ENCODE data around the gene NOXA1. TPM values are rescaled to one million over a fixed set of nuclear protein-coding genes. Genes with fewer than 3 reads are reported as not detected.
"Not testable (repeated sequence)": the region's sequence is repeated elsewhere in the genome, so short reads cannot be mapped to it uniquely, and the experiment has no call there.

NOXA1 gene
- total RNA-seq, 6 donors from 2014 or later: 3.3 to 34.6 (median 11.7) TPM

DNA sequence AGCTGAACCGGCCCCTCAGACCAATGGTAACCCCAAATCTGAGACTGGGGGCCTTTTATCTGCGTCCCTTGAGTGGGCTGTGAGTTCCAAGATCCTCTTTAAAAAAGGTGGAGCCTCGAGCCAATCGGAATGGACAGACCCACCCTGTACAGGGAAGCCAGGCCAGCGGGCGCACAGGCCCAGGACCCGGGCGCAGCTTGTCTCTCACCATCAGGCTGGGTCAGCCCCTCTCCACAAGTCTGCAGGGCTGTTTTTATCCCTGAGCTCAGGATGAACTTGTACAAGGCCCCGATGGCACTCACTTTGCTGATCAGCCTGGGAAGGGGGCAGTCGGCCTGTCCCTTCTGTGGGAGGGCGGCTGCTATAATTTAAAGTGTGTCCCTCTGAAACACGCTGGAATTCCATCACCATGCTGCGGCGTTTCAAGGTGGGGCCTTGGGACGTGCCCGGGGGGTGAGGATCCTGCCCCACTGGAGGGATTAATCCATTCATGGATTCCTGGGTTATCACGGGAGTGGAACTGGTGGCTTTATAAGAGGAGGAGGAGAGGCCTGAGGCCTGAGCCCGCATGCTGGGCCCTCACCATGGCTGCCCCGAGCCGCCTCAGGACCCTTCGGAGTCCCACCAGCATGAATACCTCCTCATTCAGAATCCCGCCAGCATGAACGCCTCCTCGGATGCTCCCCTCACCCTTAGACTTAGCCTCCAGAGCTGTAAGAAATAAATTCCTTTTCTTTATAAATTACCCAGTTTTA is 14.4 kb upstream of the NOXA1 start:
- H3K9me3 ChIP-seq: no peaks in the 10 kb centered on the region
- WGBS, 2 donors: 94 to 95% methylated on average over 22 to 24 of the region's 24 CpGs
- ATAC-seq (ENCODE audit: low FRiP score in 2 of 2): no peak
- peaks cover 0 to 4% (median 1%) of the 10 kb centered on the region in 4 donors for H3K27me3 ChIP-seq
- H3K36me3 ChIP-seq: no peaks in the 10 kb centered on the region
- H3K4me1 ChIP-seq: peaks cover 34 to 50% (median 41%) of the 10 kb centered on the region in 4 donors
- peak in 1 of 2 donors; percentile 59 for DNase-seq
- no peak overlapping the region for H3K4me3 ChIP-seq
- peak overlapping the region in 1 of 4 donors; percentile 42 for H3K27ac ChIP-seq
- TF ChIP-seq POLR2AphosphoS5 (IDR thresholded peaks at IDR 0.05): no peak

DNA sequence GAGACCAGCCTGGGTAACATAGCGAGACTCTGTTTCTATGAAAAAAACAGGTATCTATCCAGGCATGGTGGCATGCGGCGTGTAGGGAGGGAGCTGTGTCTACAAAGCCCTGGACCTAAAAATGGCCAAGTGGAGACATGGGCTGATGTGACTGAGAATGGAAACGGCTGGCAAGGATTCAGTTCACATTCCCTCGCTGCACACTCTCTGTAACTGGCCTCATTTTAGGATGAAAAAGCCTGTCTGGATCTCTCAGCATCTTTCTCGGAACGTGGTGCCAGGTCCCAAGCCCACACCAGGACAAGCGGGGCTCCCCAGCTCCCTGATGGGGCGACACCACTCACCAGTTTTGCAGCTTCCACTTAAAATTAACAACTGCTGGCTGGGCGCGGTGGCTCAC is 13.7 kb upstream of the NOXA1 start:
- peak in 1 of 2 donors; percentile 39 for DNase-seq
- peaks cover 37 to 50% (median 41%) of the 10 kb centered on the region in 4 donors for H3K4me1 ChIP-seq

DNA sequence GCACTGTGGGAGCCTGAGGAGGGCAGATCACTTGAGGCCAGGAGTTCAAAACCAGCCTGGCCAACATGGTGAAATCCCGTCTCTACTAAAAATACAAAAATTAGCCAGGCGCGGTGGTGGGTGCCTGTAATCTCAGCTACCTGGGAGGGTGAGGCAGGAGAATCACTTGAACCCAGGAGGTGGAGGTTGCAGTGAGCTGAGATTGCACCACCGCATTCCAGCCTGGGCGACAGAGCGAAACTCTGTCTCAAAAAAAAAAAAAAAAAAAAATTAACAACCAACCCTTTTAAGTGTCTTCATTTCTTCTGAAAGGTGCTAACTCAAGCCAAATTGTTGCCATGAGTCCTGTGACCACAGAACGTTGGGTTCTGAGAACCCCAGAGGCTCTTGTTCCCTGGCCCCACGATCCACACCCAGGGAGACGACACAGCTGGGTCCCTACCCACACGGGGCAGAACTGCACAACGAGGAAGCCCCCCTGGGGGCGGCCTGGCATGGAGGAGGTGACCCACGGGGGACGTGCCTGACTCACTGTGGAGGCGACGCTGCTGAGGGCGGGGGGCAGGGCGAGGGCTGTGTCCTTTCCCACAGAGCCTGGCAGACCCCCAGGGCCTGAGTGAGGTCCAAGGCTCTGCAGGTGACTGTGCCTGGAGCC is 12.8 kb upstream of the NOXA1 start:
- not testable (repeated sequence) for H3K9me3 ChIP-seq; H3K36me3 ChIP-seq; ATAC-seq (ENCODE audit: low FRiP score in 2 of 2); H3K4me3 ChIP-seq; H3K27me3 ChIP-seq
- H3K27ac ChIP-seq: peak overlapping the region in 3 of 4 donors; percentile 87 to 89 (median 87)
- WGBS, 2 donors: 74 to 88% methylated on average over 9 to 18 of the region's 18 CpGs
- peaks cover 37 to 48% (median 41%) of the 10 kb centered on the region in 4 donors for H3K4me1 ChIP-seq
- peak in 1 of 2 donors; percentile 78 for DNase-seq

More for the DNA sequence above, 13.7 kb upstream of the NOXA1 start:
- Histone ChIP-seq H3K36me3 (no peaks in the 10 kb centered on the region), H3K27me3 (peaks cover 0 to 4% (median 1%) of the 10 kb centered on the region in 4 donors), H3K9me3 (no peaks in the 10 kb centered on the region), H3K27ac (peak overlapping the region in 1 of 4 donors; percentile 42), H3K4me3 (no peak overlapping the region)
- no peak for ATAC-seq (ENCODE audit: low FRiP score in 2 of 2)
- 90 to 95% methylated on average over 11 of the region's 11 CpGs for WGBS, 2 donors
- TF ChIP-seq, protein P1, sequence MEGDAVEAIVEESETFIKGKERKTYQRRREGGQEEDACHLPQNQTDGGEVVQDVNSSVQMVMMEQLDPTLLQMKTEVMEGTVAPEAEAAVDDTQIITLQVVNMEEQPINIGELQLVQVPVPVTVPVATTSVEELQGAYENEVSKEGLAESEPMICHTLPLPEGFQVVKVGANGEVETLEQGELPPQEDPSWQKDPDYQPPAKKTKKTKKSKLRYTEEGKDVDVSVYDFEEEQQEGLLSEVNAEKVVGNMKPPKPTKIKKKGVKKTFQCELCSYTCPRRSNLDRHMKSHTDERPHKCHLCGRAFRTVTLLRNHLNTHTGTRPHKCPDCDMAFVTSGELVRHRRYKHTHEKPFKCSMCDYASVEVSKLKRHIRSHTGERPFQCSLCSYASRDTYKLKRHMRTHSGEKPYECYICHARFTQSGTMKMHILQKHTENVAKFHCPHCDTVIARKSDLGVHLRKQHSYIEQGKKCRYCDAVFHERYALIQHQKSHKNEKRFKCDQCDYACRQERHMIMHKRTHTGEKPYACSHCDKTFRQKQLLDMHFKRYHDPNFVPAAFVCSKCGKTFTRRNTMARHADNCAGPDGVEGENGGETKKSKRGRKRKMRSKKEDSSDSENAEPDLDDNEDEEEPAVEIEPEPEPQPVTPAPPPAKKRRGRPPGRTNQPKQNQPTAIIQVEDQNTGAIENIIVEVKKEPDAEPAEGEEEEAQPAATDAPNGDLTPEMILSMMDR (IDR thresholded peaks at IDR 0.05): no peak
- TF ChIP-seq EP300 (IDR thresholded peaks at IDR 0.05) (no peak), POLR2AphosphoS5 (IDR thresholded peaks at IDR 0.05) (no peak), POLR2A (IDR thresholded peaks at IDR 0.05) (no peak)

DNA sequence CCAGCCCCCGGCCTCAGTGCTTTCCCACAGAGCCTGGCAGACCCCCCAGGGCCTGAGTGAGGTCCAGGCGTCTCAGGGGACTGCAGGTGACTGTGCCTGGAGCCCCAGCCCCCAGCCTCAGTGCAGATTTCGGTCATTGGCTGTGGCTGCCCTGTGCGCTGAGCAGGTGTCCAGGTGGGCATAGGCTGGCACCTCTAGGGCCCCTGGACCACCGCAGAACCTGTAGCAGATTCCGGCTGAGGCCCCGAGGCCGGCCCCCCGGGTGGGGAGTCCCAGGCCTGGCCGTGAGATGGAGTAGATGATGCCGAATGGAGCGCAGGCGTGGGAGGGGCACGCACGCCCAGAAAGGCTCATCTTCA is 12.3 kb upstream of the NOXA1 start:
- peak overlapping the region in 1 of 4 donors; percentile 13 for H3K4me3 ChIP-seq
- peak overlapping the region; percentile 79 to 89 (median 87) for H3K27ac ChIP-seq
- H3K9me3 ChIP-seq: no peaks in the 10 kb centered on the region
- DNase-seq (peak in 1 of 2 donors; percentile 80), ATAC-seq (ENCODE audit: low FRiP score in 2 of 2) (no peak)
- peaks cover 35 to 43% (median 38%) of the 10 kb centered on the region in 4 donors for H3K4me1 ChIP-seq
- H3K36me3 ChIP-seq: no peaks in the 10 kb centered on the region
- TF ChIP-seq POLR2A (IDR thresholded peaks at IDR 0.05) (no peak), POLR2AphosphoS5 (IDR thresholded peaks at IDR 0.05) (no peak), EP300 (IDR thresholded peaks at IDR 0.05) (no peak)
- TF ChIP-seq, protein P1 (IDR thresholded peaks at IDR 0.05): no peak
- 77 to 94% methylated on average over 12 to 13 of the region's 15 CpGs for WGBS, 2 donors
- H3K27me3 ChIP-seq: peaks cover 0 to 4% (median 1%) of the 10 kb centered on the region in 4 donors

DNA sequence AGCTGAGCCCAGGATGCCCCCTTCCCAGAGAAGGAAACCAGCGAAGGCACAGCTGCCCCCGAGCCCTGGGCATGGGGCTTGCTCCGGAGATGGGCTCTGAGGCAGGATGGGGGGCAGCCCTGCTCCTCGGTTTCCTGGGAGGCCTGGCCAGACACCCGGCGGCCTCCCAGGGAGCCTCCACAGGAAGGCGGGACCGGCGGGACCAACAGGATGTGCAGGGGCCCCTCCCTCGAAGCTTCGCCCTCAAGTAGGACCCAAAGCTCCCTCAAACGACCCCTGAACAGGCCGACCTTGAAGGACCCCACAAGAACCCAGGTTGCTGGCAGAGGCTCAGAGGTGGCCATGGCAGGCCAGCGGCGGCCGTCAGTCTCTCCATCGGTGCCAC is 11.9 kb upstream of the NOXA1 start:
- 38% methylated on average over 13 of the region's 17 CpGs; no CpG with 5 or more reads in 1 of the 2 donors for WGBS, 2 donors

More for the DNA sequence above, 11.9 kb upstream of the NOXA1 start:
- Histone ChIP-seq H3K36me3 (no peaks in the 10 kb centered on the region), H3K4me1 (peaks cover 32 to 41% (median 36%) of the 10 kb centered on the region in 4 donors), H3K9me3 (no peaks in the 10 kb centered on the region), H3K4me3 (peak overlapping the region in 2 of 4 donors; percentile 13 to 21), H3K27me3 (peaks cover 0 to 4% (median 1%) of the 10 kb centered on the region in 4 donors), H3K27ac (peak overlapping the region; percentile 79 to 89 (median 87))
- TF ChIP-seq POLR2A (IDR thresholded peaks at IDR 0.05) (no peak), EP300 (IDR thresholded peaks at IDR 0.05) (no peak), POLR2AphosphoS5 (IDR thresholded peaks at IDR 0.05) (no peak)
- TF ChIP-seq, protein P1 (IDR thresholded peaks at IDR 0.05): no peak
- ATAC-seq (ENCODE audit: low FRiP score in 2 of 2) (no peak), DNase-seq (no peak)
